GM19193 (cell line): ENCODE measurements around the gene CYP17A1.

Source experiments
- POLR2A ChIP-seq: IDR thresholded peaks from 4 replicates; pipeline ENCODE4 v1.6.1; 2011; ENCODE audit not compliant: insufficient read depth, insufficient read length; ENCODE audit errors: extremely low read depth

CYP17A1 gene

GRCh38 chr10:102791754-102792395 is 45.3 kb downstream of the CYP17A1 start:
- TF ChIP-seq POLR2A = no peak

GRCh38 chr10:102785818-102786217 is 51.4 kb downstream of the CYP17A1 start:
- no peak for TF ChIP-seq POLR2A

- no peak for TF ChIP-seq POLR2A
Observed at GRCh38 chr10:102783568-102783967, 53.6 kb downstream of the CYP17A1 start.

- no peak for TF ChIP-seq POLR2A
Observed at GRCh38 chr10:102782673-102783551, 54.3 kb downstream of the CYP17A1 start.

GRCh38 chr10:102781921-102782557 is 55.2 kb downstream of the CYP17A1 start:
- no peak for TF ChIP-seq POLR2A

- TF ChIP-seq POLR2A = no peak
Observed at GRCh38 chr10:102781090-102781920, 55.9 kb downstream of the CYP17A1 start.
